ENCODE results near the gene DPH1. TPM values are rescaled to one million over a fixed set of nuclear protein-coding genes. Genes with fewer than 3 reads are reported as not detected.
A peak's percentile ranks its signal among the peaks of the same experiment; 100 is the strongest.

Gene DPH1
- polyA plus RNA-seq, 2 of the 4 experiments (the other 2 are of a cell fraction) = 25.5 to 33.6 TPM

DNA sequence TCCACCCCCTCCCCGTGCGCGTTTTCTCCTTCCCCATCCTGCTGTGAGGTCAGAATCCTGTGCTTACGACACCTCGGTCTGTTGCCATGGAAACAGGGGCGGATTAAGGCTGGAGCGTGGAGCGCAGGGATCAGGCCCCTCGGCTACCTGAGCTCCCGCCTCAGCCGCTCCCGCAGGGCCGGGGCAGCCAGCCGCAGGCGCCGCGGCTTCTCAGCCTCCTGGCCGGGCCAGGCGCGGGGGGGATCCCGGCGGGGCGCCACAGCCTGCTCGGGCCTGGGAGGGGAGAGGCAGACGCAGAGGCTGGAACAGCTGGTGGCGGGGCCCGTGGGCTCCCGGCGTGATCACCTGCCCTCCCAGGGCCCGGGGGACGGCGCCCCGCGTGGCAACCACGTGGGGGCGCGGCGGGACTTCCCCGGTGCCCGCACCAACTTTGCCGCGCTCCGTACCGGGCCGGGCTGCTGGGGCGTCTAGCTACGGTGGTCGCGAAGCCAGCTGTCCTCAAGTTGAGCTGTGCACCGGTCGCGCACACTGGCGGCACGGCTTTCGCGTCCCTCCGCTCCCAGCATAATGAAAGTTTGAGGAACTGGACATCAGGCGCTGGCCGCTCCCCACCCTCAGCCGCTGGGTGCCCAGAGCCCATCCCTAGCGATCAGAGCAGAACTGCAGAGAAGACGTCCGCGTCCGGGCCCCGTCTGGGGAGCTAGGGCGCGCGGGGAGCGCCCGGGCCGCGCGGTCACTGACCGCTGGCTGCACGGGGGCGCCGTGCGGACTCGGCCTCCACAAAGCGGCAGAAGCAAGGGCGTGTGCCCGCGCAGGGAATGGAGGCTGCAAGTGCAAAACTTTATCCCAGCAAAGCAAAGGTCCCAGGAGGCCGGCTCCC lies 6.0 kb upstream of the DPH1 start:
- FAIRE-seq (no peak), ATAC-seq (peak; percentile 12 to 44; a peak in 4 of 6 replicates), DNase-seq (ENCODE audit: low read depth in 1 of 2, low spot score in 1 of 2) (peak; percentile 55 to 64)
- no peak for TF ChIP-seq CHD2 (IDR thresholded peaks at IDR 0.05; ENCODE audit: low read length, partially characterized antibody)
- TF ChIP-seq HDAC2 (IDR thresholded peaks at IDR 0.05) = peak; percentile 96; the same call in 1 of the 2 replicates
- CTCF ChIA-PET = interaction anchor here (0.6 to 17.0 kb wide), 26 partner anchors 9 to 303 kb away, joined by 3 to 420 read pairs (median 11); partner anchors contain the start of gene OVCA2
- 11% methylated on average over 46 of the region's 85 CpGs for WGBS (ENCODE audit: missing lambda C conversion rate)
- Histone ChIP-seq H3K4me1 (peaks cover 14% of the 10 kb centered on the region), H3K9me3 (no peaks in the 10 kb centered on the region), H3K4me2 (peak overlapping the region; percentile 96), H3K27ac (peak overlapping the region; percentile 44 to 78; a peak in 5 of 6 replicates), H3K4me3 (peak overlapping the region; percentile 43)
- POLR2A ChIA-PET = interaction anchor here (1.6 to 3.3 kb wide), 3 partner anchors 25 to 307 kb away, joined by 5 to 23 read pairs (median 15); no protein-coding TSS in a partner anchor

DNA sequence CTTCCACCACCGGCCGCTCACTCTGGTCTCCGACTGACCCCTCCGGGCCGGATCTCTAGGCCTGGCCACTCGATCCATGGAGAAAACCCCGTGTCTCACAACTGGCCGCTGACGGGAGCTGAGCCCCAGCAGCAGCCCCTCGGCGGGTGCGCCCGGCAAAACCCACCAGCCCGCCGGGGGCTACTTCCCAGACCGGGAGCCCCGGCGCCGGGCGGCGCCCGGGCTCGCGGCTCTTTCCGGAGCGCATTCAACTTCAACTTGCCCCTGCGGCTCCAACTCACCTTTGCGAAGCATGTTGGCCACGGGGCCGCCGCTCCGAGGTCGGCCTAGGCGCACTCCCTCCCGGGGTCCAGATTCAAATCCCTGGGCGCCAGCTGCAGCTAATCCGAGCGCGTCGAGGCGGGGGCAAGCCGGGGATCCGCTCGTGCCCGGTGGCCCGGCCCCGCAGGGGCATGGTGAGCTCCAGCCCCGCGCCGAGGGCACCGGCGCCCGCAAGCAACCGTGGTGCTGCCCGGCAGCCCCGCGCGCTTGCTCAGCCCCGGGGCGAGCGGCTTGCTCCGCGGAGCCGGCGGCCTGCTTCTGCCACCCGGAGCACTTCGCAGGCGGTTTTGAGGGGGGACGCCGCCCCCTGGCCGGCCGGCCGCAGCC lies 5.3 kb upstream of the DPH1 start:
- Histone ChIP-seq H3K4me2 (peak overlapping the region; percentile 96), H3K9me3 (no peaks in the 10 kb centered on the region), H3K4me1 (peaks cover 14% of the 10 kb centered on the region), H3K4me3 (peak overlapping the region; percentile 43), H3K27ac (peak overlapping the region; percentile 44 to 78; a peak in 5 of 6 replicates)
- POLR2A ChIA-PET = interaction anchor here (1.6 to 3.3 kb wide), 3 partner anchors 26 to 308 kb away, joined by 5 to 23 read pairs (median 15); no protein-coding TSS in a partner anchor
- DNase-seq (ENCODE audit: low read depth in 1 of 2, low spot score in 1 of 2) = peak in 1 of 2 experiments; percentile 44
- no peak for FAIRE-seq
- TF ChIP-seq CBX8 (IDR thresholded peaks at IDR 0.05) (no peak), HOXA7 (CRISPR knock-in tag; IDR thresholded peaks at IDR 0.05) (no peak), HOXB13 (CRISPR knock-in tag; IDR thresholded peaks at IDR 0.05; ENCODE audit: low read depth) (no peak), POLR2A (IDR thresholded peaks at IDR 0.05; ENCODE audit: low read length) (no peak), EHF (CRISPR knock-in tag; IDR thresholded peaks at IDR 0.05) (no peak)
- TF ChIP-seq, protein P1, sequence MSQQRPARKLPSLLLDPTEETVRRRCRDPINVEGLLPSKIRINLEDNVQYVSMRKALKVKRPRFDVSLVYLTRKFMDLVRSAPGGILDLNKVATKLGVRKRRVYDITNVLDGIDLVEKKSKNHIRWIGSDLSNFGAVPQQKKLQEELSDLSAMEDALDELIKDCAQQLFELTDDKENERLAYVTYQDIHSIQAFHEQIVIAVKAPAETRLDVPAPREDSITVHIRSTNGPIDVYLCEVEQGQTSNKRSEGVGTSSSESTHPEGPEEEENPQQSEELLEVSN (IDR thresholded peaks at IDR 0.05; ENCODE audit: borderline replicate concordance, low read depth) = no peak
- under 1% methylated on average over 35 of the region's 73 CpGs for WGBS (ENCODE audit: missing lambda C conversion rate)
- CTCF ChIA-PET = interaction anchor here (0.6 to 17.0 kb wide), 37 partner anchors 7 to 304 kb away, joined by 3 to 420 read pairs (median 11); partner anchors contain the start of gene OVCA2
- peak; percentile 4 to 11; a peak in 3 of 6 replicates for ATAC-seq

DNA sequence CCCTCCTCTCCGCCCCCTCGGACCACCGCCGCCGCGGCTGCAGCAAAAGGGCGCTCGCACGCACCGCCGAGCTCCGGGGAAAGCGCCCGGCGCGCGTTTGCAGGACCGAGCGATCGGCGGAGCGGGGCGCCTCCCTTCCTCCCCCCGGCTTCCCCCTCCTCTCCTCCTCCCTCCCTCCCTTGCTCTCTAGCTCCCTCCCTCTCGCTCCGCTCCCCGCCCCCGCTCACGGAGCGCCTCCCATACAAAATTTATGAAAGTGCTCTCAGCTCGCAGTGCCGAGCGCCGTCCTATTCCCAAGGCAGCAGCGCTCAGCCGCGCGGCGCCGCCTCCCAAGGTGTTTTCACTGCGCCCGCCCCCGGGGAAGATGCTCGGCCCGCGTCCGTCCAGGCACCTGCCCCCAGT lies 4.7 kb upstream of the DPH1 start, which contains the start of gene RTN4RL1:
RTN4RL1 (minus strand) TSS at position 115 of the 402 bp plus-strand sequence. CDS start 469 bp downstream, outside the sequence.
- 2% methylated on average over 20 of the region's 47 CpGs for WGBS (ENCODE audit: missing lambda C conversion rate)
- H3K27ac ChIP-seq = peak within 1 kb of the TSS; percentile 44 to 78; a peak in 5 of 6 replicates
- no peak for TF ChIP-seq RAD21 (conservative IDR thresholded peaks at IDR 0.05 in 1 of 2, IDR thresholded peaks at IDR 0.05 in 1 of 2)
- 0 out of 2 replicates have a peak, but pooled peaks have one; percentile 16 for TF ChIP-seq MAZ (IDR thresholded peaks at IDR 0.05; ENCODE audit: borderline replicate concordance, low read depth, low read length)
- TF ChIP-seq EP300 (IDR thresholded peaks at IDR 0.05) = no peak
- 0 out of 2 replicates have a peak, but pooled peaks have one; percentile 17 for TF ChIP-seq RNF2 (IDR thresholded peaks at IDR 0.05; ENCODE audit: borderline replicate concordance, low read depth)
- no peak for FAIRE-seq
- peak; percentile 80 for DNase-seq (ENCODE audit: low read depth in 1 of 2, low spot score in 1 of 2)
- H3K4me1 ChIP-seq = peaks cover 14% of the 10 kb centered on the region
- POLR2A ChIA-PET = interaction anchor here (0.6 to 3.3 kb wide), 4 partner anchors 27 to 1318 kb away, joined by 3 to 23 read pairs (median 10); no protein-coding TSS in a partner anchor
- peak; percentile 25 to 45 for ATAC-seq
- peak within 1 kb of the TSS; percentile 43 for H3K4me3 ChIP-seq
- no peaks in the 10 kb centered on the region for H3K9me3 ChIP-seq
- CTCF ChIA-PET = interaction anchor here (0.6 to 17.0 kb wide), 46 partner anchors 7 to 746 kb away, joined by 3 to 420 read pairs (median 8); partner anchors contain the start of genes OVCA2, RILP and TRARG1
- H3K4me2 ChIP-seq = peak within 1 kb of the TSS; percentile 96

DNA sequence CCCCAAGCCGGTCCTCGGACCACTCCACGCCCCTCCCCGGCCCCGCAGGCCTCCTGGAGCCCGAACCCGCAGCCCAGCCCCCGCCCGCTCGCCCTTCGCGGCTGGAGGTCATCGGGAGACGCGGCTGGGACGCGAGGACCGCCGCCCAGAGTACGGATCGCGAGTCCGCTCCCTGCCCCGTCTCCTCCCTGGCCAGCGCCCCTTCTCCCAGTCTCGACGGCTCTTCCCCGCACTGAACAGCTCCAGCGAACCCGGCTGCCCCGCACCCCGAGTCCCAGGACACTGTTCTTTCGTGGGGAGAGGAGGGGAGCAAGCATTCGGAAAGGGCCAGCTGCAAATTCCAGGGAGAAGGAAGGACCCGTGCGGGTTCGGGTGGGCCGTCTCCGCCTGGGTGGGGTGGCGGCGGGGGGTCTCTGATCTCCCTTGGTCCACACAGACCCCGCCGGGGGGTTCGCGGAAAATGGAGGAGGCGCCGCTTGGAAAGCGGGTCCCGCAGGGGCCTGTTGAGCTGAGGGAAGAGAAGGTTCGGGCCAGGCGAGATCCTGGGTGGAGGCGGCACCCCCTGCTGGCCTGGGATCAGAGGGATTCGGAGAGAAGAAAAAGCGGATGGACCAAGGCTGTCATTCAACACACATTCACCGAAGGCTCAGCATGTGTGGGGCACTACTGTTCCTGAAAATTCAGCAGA lies 4.2 kb upstream of the DPH1 start:
- Histone ChIP-seq H3K4me2 (peak overlapping the region; percentile 96), H3K9me3 (no peaks in the 10 kb centered on the region), H3K27ac (peak overlapping the region; percentile 25 to 78; a peak in 5 of 6 replicates), H3K4me1 (peaks cover 15% of the 10 kb centered on the region), H3K4me3 (peak overlapping the region; percentile 43)
- ChIA-PET POLR2A (interaction anchor here (0.6 to 3.3 kb wide), 4 partner anchors 27 to 1319 kb away, joined by 3 to 23 read pairs (median 10); no protein-coding TSS in a partner anchor), CTCF (interaction anchor here (0.6 to 17.0 kb wide), 58 partner anchors 8 to 767 kb away, joined by 3 to 420 read pairs (median 6); partner anchors contain the start of genes OVCA2, RILP, RPA1 and TRARG1)
- 2% methylated on average over 37 of the region's 55 CpGs for WGBS (ENCODE audit: missing lambda C conversion rate)
- ATAC-seq = peak; percentile 50 to 68
- FAIRE-seq = no peak
- peak; percentile 84 to 97 for DNase-seq (ENCODE audit: low read depth in 1 of 2, low spot score in 1 of 2)
- TF ChIP-seq ZFP36 (IDR thresholded peaks at IDR 0.05; ENCODE audit: borderline replicate concordance, partially characterized antibody) (no peak), POLR2AphosphoS2 (conservative IDR thresholded peaks at IDR 0.05; ENCODE audit: low read length) (no peak), HOXB13 (CRISPR knock-in tag; IDR thresholded peaks at IDR 0.05; ENCODE audit: low read depth) (no peak), KDM5A (IDR thresholded peaks at IDR 0.05) (no peak), KDM1A (IDR thresholded peaks at IDR 0.05; ENCODE audit: low read depth) (no peak), CEBPB (IDR thresholded peaks at IDR 0.05) (no peak), JUN (IDR thresholded peaks at IDR 0.05) (no peak), RNF2 (IDR thresholded peaks at IDR 0.05; ENCODE audit: borderline replicate concordance, low read depth) (peak; percentile 70; the same call in 1 of the 2 replicates), FOXS1 (CRISPR knock-in tag; IDR thresholded peaks at IDR 0.05) (no peak), EHF (CRISPR knock-in tag; IDR thresholded peaks at IDR 0.05) (no peak), ZNF302 (CRISPR knock-in tag; IDR thresholded peaks at IDR 0.05) (no peak), ZC3H11A (IDR thresholded peaks at IDR 0.05) (no peak), HOXB5 (CRISPR knock-in tag; IDR thresholded peaks at IDR 0.05) (no peak), GATA3 (IDR thresholded peaks at IDR 0.05; ENCODE audit: borderline replicate concordance) (no peak)
- TF ChIP-seq, protein P2, sequence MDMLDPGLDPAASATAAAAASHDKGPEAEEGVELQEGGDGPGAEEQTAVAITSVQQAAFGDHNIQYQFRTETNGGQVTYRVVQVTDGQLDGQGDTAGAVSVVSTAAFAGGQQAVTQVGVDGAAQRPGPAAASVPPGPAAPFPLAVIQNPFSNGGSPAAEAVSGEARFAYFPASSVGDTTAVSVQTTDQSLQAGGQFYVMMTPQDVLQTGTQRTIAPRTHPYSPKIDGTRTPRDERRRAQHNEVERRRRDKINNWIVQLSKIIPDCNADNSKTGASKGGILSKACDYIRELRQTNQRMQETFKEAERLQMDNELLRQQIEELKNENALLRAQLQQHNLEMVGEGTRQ (IDR thresholded peaks at IDR 0.05) = no peak

Data from A549 (cell line).